DND-41 (cell line): ENCODE results near the gene MAGI1.

Source experiments
- CTCF ChIP-seq: IDR thresholded peaks from 2 replicates; pipeline ENCODE4 v1.5.1; 2012; ENCODE audit warnings: borderline replicate concordance, low read length, moderate library complexity, mild to moderate bottlenecking; ENCODE audit not compliant: poor library complexity, severe bottlenecking; ENCODE audit errors: extremely low read depth
- EZH2 ChIP-seq: IDR thresholded peaks from 3 replicates; pipeline ENCODE4 v1.6.1; 2012; ENCODE audit warnings: borderline replicate concordance, low read depth, mild to moderate bottlenecking, moderate library complexity, low read length, inconsistent platforms; ENCODE audit not compliant: severe bottlenecking

- TF ChIP-seq CTCF (no peak), EZH2 (no peak)
Observed at GRCh38 chr3:65636326-65636725, 402.4 kb downstream of the MAGI1 start.
